ENCODE measurements around the gene MFN2. TPM values are rescaled to one million over a fixed set of nuclear protein-coding genes. Genes with fewer than 3 reads are reported as not detected.

The MFN2 gene
- total RNA-seq, 1 experiment from 2014 or later: 104 TPM

- intact Hi-C loops (cut with micrococcal nuclease; ENCODE audit: unreplicated experiment): no loop called here
- CTCF ChIA-PET: no interaction called here
- TF ChIP-seq REST (IDR thresholded peaks at IDR 0.05; ENCODE audit: insufficient read depth in 1 of 2, low read depth in 2 of 2, low read length in 1 of 2): no peak
- TF ChIP-seq SIN3A (IDR thresholded peaks at IDR 0.05; ENCODE audit: borderline replicate concordance, insufficient read depth, low read depth, low read length): no peak
- no peak for TF ChIP-seq CTCF (IDR thresholded peaks at IDR 0.05)
- TF ChIP-seq POLR2AphosphoS5 (IDR thresholded peaks at IDR 0.05; ENCODE audit: low read depth, low read length): no peak
- no peak for TF ChIP-seq TCF7L2 (IDR thresholded peaks at IDR 0.05; ENCODE audit: low read depth, low read length)
Measured at GRCh38 chr1:11991969-11992676, 11.9 kb downstream of the MFN2 start.

GRCh38 chr1:11997081-11997850 lies 17.0 kb downstream of the MFN2 start:
- no peak overlapping the region for H3K27ac ChIP-seq (ENCODE audit: low read length)
- BruUV-seq (replicated peaks): no TSS peak
- TF ChIP-seq SIN3A (IDR thresholded peaks at IDR 0.05; ENCODE audit: borderline replicate concordance, insufficient read depth, low read depth, low read length) (no peak), CTCF (IDR thresholded peaks at IDR 0.05) (no peak), TCF7L2 (IDR thresholded peaks at IDR 0.05; ENCODE audit: low read depth, low read length) (no peak), REST (IDR thresholded peaks at IDR 0.05; ENCODE audit: insufficient read depth in 1 of 2, low read depth in 2 of 2, low read length in 1 of 2) (no peak), POLR2AphosphoS5 (IDR thresholded peaks at IDR 0.05; ENCODE audit: low read depth, low read length) (no peak)
- H3K36me3 ChIP-seq (ENCODE audit: control insufficient read depth, insufficient read depth, low read length): peaks cover 14% of the 10 kb centered on the region
- no peaks in the 10 kb centered on the region for H3K27me3 ChIP-seq (ENCODE audit: control insufficient read depth, insufficient read depth, low read length)
- H3K9me3 ChIP-seq (ENCODE audit: control insufficient read depth, insufficient read depth, low read depth, low read length): no peaks in the 10 kb centered on the region
- ATAC-seq: no peak
- ChIA-PET POLR2A (interaction anchor here (0.5 kb wide), 1 partner anchor 88 kb away, joined by 15 read pairs; no protein-coding TSS in a partner anchor), CTCF (interaction anchor here (0.6 kb wide), 1 partner anchor 24 kb away, joined by 4 read pairs; no protein-coding TSS in a partner anchor)
- in situ Hi-C loops (cut with HindIII; ENCODE audit: low pct_unique_long_range_greater_than_20kb, low sequenced_read_pairs) (no loop called here), intact Hi-C loops (cut with micrococcal nuclease; ENCODE audit: unreplicated experiment) (no loop called here)
- 0 out of 2 replicates have a peak, but pooled peaks cover 3% of the 10 kb centered on the region for H3K4me1 ChIP-seq (ENCODE audit: control insufficient read depth, insufficient read depth, low read length)
- H3K4me3 ChIP-seq (ENCODE audit: low read depth in 2 of 2, low read length in 2 of 2): no peak overlapping the region
- DNase-seq (ENCODE audit: low read depth, low spot score): no peak

More at GRCh38 chr1:11991969-11992676, 11.9 kb downstream of the MFN2 start:
- Histone ChIP-seq H3K27ac (ENCODE audit: low read length) (no peak overlapping the region), H3K36me3 (ENCODE audit: control insufficient read depth, insufficient read depth, low read length) (peaks cover 7% of the 10 kb centered on the region), H3K27me3 (ENCODE audit: control insufficient read depth, insufficient read depth, low read length) (no peaks in the 10 kb centered on the region), H3K4me3 (ENCODE audit: low read depth in 2 of 2, low read length in 2 of 2) (no peak overlapping the region), H3K9me3 (ENCODE audit: control insufficient read depth, insufficient read depth, low read depth, low read length) (no peaks in the 10 kb centered on the region), H3K4me1 (ENCODE audit: control insufficient read depth, insufficient read depth, low read length) (0 out of 2 replicates have a peak, but pooled peaks cover 2% of the 10 kb centered on the region)
- POLR2A ChIA-PET: interaction anchor here (0.5 to 1.1 kb wide), 2 partner anchors 10 to 31 kb away, joined by 5 to 6 read pairs; no protein-coding TSS in a partner anchor
- TSS peak; percentile 41 for BruUV-seq (replicated peaks)
- DNase-seq (ENCODE audit: low read depth, low spot score) (no peak), ATAC-seq (no peak)
- in situ Hi-C loops (cut with HindIII; ENCODE audit: low pct_unique_long_range_greater_than_20kb, low sequenced_read_pairs): no loop called here
